ENCODE data around the gene AGAP1. TPM values are rescaled to one million over a fixed set of nuclear protein-coding genes. Genes with fewer than 3 reads are reported as not detected.

The AGAP1 gene
- total RNA-seq, 2 experiments from 2014 or later: 1.6 to 2.4 TPM

DNA sequence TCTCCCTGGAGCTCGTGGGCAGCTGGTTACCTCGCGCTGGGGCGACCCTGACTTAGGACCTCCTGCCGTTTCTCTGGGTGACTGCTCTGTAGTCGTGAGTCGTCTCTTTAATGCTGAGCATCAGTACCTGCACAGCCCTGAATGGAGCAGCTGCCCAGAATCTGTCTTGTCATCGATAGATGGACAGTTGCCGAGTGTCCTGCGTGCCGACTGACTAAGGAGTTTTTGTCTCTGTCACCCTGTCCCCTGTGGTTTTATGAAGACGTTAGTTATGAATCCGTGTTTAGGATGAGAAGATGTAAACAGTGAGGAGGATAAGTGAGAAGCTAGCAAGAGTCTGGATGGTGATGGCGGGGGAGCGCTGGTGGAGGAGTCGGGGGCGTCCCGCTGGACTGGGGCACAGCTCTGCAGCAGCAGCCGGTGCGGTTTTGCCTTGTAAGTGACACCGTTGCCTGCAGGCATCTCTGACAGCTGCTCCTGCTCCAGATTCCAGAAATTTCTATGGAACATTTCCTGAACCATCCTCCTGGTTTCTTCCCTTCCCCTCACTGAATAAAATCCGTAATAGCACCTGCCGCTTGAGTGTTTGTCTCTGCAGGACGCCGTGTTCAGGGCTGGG, 13.3 kb downstream of the AGAP1 start:
- POLR2A ChIA-PET: no interaction called here
- CTCF ChIA-PET: no interaction called here

DNA sequence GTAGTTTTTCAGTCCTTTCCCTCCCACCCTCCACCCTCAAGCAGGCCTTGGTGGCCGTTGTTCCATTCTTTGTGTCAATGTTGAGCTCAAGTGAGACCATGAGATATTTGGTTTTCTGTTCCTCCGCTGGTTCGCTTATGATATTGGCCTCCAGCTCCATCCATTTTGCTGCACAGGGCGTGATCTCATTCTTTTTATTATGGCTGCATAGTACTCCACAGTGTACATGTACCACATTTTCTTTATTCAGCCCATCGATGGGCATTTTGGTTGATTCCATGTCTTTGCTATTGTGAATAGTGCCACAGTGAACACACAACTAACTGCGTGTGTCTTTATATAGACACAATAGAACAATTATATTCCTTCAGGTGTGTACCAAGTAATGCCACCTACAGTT, 14.1 kb downstream of the AGAP1 start:
- CTCF ChIA-PET: no interaction called here

DNA sequence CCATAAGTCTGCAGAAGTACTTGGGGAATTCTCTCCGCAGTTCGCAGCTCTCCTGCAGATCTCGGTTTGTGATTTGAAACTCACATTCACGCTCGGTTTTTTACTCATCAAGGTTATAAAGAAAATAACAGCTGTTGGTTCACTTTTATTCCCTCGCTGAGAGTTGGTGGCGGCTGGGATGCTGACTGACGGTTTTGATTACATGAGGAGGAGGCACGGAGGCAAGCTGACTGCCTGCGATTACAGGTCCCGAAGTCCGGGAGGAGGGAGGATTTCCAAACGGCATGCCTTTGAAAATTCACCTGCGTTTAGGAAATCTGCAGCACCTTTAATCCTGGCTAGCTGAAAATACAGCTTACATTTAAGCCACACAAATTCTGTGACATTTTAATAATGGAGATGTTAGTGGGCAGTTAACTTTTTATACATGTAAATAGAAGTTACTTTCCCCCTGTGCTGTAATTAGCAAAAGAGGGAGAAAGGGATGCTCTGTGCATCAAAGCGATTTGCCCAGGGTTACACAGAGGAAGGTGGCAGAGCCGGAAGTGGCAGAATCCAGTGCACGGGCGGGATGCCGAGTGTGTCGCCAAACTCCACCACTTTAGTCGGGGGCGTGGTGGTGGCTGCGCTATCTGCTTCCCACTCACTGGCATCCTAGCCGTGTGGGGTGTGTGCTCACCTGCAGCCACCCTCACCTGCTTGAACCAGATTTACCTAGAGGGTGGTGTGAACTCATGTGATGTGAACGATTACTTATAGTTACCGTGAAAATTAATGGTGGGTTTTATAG, 14.7 kb downstream of the AGAP1 start:
- CTCF ChIA-PET: no interaction called here
- POLR2A ChIA-PET: no interaction called here

More for the DNA sequence above, 14.1 kb downstream of the AGAP1 start:
- POLR2A ChIA-PET: no interaction called here

DNA sequence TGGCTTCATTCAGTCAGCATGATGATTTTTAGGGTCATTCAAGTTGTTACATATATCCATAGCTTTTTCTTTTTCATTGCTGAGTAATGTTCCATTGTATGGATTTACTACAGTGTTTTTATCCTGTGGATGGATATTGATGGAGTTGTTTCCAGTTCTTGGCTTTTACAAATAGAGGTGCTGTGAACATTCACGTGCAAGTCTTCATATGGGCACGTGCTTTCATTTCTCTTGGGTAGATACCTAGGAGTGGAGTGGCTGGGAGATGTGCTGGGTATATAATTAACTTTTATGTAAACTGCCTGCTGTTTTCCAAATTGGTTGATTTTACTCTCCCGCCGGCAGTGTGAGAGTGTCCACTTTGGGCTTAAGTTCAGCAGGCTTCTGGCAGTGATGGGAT, 16.5 kb downstream of the AGAP1 start:
- CTCF ChIA-PET: no interaction called here
- POLR2A ChIA-PET: no interaction called here

DNA sequence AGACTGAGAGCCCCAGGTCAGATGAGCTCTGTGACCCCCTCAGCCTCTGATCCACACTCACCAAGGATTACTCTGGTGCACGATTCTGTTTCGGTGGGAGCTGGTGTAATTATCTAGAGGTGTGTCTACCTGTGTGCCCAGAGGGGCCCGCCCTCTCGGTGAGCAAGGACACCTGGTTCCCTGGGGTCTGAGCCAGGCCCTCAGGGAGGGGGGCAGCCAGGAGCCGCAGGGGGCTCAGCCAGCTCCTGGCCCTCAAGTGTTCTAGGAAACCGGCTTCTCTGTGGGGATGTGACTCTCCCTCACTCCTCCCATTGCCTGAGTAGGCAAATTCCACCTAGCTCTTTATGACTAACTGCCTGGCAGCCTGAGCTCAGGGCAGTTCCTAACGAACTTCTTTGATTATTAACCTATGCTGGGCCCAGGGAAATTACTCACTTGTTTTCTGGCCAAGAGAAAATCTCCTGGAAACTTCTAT, 17.4 kb downstream of the AGAP1 start:
- POLR2A ChIA-PET: no interaction called here
- CTCF ChIA-PET: interaction anchor here (0.5 kb wide), 1 partner anchor 268 kb away, joined by 3 read pairs; no protein-coding TSS in a partner anchor

DNA sequence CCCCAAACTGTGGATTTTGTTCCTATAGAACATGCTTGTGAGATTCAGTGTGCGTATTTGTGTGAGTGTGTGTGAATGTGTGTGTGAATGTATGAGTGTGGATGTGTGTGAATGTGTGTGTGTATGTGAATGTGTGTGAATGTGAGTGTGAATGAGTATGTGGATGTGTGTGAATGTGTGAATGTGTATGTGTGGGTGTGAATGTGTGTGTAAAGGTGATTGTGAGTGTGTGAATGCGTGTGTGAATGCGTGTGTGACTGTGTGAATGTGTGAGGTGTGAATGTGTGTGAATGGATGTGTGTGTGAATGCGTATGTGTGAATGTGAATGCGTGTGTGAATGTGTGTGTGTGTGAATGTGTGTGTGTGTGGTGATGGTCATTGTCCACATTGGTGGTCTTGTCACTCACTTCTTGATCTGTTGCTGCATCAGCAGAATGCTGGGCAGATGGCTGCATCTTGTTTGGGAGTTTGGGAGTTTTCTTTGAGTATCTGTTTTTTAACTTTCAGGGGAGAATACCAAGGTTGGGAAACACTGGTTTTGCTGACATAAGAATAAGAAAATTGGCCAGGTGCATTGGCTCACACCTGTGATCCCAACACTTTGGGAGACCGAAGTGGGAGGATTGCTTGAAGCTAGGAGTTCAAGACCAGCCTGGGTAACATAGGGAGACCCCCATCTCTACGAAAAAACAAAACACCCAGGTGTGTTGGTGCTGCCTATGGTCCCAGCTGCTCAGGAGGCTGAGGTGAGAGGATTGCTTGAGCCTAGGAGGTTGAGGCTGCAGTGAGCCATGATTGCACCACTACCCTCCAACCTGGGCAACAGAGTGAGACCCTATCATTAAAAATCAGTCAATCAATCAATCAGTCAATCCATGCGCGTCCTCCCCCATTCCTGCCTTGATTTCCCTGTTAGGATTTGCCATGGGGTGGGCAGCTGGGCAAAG, 18.2 kb downstream of the AGAP1 start:
- CTCF ChIA-PET: no interaction called here
- POLR2A ChIA-PET: interaction anchor here (0.6 kb wide), 1 partner anchor 363 kb away, joined by 3 read pairs; no protein-coding TSS in a partner anchor

DNA sequence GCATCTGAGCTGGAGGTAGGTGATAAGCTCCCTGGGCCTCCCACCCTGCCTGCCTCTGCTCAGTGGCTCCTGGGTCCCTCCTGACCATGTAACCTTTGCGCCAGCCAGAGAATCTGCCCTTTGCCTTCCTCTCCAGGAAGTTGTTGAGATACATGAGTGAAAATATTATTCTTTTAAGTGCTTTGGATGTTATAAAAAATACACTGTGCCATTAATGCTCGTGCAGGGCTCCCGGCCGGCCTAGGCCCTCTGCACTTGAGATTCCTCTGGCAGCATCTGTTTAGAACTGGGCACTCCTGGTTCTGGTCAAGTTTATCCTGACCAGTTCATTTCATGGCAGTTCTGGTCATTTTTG, 18.8 kb downstream of the AGAP1 start:
- ChIA-PET POLR2A (interaction anchor here (0.6 kb wide), 1 partner anchor 363 kb away, joined by 3 read pairs; no protein-coding TSS in a partner anchor), CTCF (no interaction called here)

DNA sequence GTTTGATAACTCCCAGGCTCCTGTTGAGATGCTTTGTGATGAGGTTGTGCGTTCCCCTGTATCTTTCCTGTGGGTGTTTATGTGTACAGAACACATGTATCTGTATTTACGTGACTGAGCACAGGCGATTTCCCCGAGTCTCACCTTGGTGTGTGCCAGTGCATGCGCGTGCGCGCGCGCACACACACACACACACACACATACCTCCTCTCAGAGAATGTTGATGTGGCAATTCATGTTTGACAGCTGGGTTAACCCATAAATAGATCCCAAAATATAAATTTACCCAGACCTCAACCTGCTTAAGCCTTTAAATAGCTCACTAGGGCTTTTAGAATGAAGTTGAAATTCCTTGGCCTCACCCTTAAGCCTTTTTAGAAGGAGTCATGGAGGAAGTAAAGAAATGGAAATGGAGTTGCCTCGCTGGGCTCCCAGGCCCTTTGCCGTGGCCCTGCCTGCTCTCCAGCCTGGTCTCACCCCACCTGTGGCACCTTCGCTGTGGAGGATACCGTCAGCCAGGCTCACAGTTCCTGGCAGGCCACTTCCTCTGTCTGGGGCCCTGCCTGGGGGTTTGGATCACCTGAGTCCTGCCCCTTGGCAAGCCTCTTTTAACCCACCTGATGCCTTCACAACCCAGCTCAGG, 20.3 kb downstream of the AGAP1 start:
- ChIA-PET POLR2A (no interaction called here), CTCF (no interaction called here)

DNA sequence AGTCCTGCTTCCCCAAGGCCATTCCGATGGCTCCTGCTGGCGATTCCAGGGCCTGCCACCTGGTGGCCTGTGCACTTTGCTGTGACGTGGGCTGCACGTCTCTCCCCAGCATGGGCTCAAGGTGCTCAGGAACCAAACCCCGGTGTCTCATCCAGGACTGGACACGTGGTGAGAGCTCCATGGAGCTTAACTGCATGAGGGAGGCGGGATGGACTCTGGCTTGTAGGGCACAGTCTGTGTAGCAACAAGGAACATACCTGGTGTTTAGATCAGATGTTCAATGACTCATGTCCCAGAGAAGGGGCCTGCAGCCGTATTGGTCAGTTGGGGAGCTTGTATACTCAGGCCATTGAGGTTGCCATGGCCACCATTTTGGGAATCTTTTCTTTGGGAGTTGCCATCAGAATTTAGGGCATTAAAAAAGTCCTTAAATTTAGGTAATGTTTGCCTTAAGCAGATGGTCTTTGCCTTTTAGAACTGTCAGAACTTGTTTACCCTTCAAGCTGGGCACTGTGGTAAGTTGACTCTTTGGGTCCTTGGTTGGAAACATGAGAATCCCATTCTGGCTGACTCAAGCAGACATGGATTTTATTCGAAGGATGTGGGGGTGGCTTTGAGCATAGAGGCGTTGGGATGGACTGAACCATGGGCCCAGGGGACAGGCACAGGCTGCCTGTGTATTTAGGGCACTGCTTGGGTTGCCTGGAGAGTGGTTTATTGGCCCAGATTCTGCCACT, 21.0 kb downstream of the AGAP1 start:
- ChIA-PET CTCF (no interaction called here), POLR2A (no interaction called here)

DNA sequence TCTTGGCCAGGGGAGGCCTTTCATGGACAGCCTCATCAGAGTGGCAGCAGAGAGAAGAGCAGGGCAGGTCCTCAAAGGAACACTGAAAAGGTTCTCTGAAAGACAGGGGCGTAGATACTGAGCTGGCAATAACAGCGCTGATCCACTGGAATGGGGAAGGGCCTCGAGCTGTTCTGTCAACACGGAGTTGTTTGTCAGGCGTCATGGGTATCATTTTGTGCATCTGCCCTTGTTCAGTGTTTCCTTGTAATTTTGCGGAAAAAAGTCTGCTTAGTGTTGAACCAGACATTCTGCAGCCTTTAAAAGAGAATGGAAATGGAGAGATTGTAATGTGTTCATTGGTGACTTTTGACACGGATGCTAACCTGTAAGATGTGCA, 21.5 kb downstream of the AGAP1 start:
- POLR2A ChIA-PET: no interaction called here
- CTCF ChIA-PET: no interaction called here

DNA sequence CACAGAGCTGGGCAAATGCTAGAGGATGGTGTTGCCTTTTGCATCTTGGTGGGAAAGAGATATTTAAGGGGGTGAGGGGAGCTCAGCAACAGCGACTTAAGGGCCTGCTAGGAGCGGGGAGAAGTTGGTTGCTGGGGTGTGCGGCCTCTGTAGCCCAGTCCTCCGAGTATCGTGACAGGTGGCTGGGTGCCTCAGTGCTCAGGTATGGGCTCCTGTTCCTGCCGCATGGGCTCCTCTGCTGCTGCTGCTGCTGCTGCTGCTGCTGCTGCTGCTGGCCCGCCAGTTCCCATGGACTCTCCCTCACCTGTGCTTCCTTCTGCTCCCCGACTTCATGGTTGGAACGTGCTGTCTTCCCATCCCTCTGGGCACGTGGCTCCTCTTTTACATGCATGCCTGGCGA, 22.0 kb downstream of the AGAP1 start:
- POLR2A ChIA-PET: no interaction called here
- CTCF ChIA-PET: no interaction called here

DNA sequence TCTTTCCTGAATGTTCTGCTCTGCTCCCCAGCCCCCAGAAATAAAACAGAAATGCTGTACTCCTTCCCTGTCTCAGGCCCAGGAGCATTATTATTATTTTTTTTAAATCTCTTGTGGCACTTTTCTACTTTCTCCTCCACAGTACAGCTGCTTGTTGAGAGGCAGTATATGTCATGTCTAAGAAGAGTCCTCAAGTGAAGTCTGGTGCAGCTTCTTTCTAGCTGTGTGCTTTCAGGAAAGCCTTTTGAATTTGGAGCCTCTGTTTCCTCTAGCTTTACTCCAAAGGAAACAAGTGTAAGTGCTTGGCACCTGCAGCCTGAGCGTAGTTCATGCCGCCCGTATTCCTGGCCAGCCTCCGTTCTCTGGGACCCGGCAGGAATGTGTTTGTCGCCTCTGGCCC, 22.4 kb downstream of the AGAP1 start:
- ChIA-PET CTCF (no interaction called here), POLR2A (no interaction called here)

DNA sequence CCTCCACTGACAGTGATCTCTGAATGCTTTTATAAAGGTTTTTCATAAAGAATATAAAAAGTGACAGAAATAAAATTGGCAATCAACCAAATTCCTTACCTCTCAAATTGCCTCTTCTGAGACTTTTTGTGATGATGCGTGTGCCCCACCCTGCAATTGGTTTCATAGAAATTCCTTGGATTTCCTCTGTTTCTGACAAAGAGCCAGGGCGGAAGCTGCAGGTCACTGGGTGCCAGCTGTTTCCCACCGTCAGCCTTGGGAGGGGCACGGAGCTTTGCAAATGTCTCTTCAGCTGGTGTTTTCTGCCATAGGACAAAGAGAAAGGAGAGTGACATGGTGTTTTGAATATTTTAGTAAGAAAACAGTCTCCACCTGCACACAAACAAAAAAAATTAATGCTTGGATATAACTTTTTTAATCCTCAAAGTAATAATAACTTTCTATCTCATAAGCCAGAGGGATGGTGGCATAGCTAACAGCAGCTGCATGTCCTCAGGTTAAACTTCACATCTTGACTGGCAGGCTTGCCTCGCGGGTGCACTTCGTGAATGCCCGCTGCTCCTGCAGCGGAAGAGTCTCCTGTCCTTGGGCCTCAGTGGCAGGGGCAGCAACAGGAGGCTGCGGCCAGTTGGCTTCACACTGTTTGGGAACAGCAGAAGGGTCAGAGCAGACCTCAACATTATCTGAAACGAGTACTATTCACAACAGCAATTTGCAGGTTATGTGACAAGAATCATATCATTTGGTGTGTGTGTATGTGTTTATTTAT, 24.7 kb downstream of the AGAP1 start:
- ChIA-PET CTCF (no interaction called here), POLR2A (no interaction called here)

DNA sequence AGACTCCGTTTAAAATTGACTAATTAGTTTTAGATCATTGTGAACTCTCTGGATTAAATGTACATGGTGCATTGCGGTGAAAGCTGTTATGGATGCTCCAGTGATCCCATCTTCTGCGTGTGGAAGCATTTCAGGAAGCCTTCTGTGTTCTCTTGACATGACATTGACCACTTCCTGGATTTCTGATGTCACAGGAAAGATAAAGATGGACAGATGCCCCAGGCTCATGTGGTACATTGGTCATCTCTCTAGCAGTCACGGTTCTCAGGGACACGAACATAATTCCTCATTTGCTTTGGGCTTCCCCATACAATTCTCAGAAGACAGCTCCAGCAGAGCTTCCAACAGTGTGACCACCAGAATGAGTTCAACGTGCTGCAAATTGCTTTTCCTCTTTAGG, 26.9 kb downstream of the AGAP1 start:
- CTCF ChIA-PET: no interaction called here
- POLR2A ChIA-PET: no interaction called here

DNA sequence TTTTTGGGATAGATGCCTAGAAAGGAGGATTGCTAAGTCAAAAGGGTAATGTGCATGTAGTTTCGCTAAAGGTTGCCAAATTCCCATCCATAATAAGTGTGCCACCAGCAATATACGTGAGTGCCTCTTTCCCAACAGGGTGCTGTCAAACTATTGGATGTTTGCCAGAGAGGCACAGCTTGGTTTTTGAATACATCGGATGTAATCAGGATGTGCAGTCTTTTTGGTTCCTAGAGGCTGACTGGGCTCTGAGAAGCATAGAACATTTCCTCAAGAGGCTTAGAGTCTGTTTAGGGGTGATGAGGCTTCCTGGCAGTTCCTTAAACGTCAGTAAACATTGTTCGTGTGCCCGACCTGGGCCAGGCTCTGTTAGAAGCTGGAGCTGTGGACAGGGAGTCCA, 28.0 kb downstream of the AGAP1 start:
- CTCF ChIA-PET: interaction anchor here (0.6 kb wide), 1 partner anchor 63 kb away, joined by 4 read pairs; no protein-coding TSS in a partner anchor
- POLR2A ChIA-PET: no interaction called here

DNA sequence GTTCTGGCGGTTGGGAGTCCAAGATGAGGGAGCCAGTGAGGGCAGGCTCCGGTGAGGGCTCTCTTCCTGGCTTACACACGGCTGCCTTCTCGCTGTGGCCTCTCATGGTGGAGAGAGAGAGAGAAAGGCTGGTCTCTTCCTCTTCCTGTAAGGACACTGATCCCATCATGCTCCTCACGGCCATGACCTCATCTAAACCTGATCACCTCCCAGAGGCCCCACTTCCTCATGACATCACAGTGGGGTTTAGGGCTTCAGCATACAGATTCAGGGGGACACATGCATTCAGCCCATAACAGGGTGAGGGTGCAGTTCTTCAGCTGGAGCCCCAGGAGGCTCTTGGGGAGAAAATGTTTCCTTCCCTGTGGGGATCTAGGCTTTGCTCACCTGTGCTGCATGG, 29.2 kb downstream of the AGAP1 start:
- ChIA-PET POLR2A (no interaction called here), CTCF (no interaction called here)

DNA sequence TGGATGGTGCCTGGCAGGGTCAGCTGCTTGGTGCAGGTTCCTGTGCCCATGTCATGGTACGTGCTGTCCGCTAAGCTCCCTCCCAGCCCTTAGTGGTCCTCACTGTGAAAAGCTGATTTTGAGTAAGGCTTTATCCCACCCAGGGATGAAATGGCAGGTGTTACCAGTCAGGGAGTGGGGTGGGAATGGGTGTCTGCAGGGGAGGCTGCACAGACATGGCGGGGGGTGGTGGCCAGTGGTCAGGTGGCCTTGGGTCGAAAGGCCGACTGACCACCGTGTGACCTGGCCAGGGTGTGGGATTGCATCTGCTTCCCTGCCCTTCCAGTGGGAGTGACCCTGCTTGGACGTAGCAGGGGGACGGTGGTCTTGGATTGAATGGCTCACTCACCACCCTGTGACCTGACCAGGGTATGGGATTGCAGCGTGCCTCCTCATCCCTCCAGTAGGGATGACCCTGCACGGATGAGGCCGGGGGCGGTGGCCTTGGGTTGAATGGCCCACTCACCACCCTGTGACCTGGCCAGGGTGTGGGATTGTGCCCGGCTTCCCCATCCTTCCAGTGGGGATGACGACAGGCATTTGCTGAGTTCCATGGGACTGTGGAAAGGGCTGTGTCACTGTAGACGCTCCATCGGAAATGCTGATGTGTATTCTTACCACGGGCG, 29.8 kb downstream of the AGAP1 start:
- ChIA-PET CTCF (no interaction called here), POLR2A (no interaction called here)

DNA sequence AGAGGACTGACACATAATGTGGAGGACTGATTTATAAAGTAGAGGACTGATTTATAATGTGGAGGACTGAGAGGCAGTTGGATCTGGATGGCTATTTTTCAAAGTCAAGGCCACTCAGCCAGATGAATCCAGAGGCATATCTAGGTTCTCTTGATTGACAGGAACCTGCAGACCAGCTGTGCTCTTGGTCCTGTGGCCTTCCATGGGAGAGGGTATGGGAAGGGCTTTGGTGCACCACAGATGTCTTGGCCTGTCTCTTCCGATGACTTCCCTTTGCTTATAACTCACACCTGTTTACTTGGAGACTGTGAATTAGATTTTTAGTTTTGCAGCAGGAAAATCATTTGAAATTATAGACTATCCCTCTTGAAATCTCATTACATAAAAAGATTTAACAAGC, 32.3 kb downstream of the AGAP1 start:
- ChIA-PET CTCF (no interaction called here), POLR2A (no interaction called here)
